Activated naive CD4-positive, alpha-beta T cell treated with anti-CD3 and anti-CD28 coated beads, Interleukin-2, amount 10 ng/mL, durations not matched to agents 7 days and 5 days (primary cell): Measurements from ENCODE around the gene TMEM222.

Experiments
- CTCF ChIA-PET: fragments of 350-600 bp; sonication (Branson Sonifier 250); formaldehyde crosslinking; loops from one replicate; lab custom pipeline; 2021; ENCODE audit warnings: antibody characterized with exemption; lab: Charles Lee
- DNase-seq: peaks from one replicate; pipeline ENCODE4 v3.0.0-alpha.2; 2020
- H3K27ac Mint-ChIP-seq: one replicate; pipeline ENCODE4 v1.8.0; 2021; ENCODE audit warnings: mild to moderate bottlenecking, moderate library complexity, mixed read lengths
- H3K27me3 Mint-ChIP-seq: one replicate; pipeline ENCODE4 v1.8.0; 2021; ENCODE audit warnings: mild to moderate bottlenecking, mixed read lengths
- H3K36me3 Mint-ChIP-seq: one replicate; pipeline ENCODE4 v1.8.0; 2021; ENCODE audit warnings: mixed read lengths
- H3K4me1 Mint-ChIP-seq: one replicate; pipeline ENCODE4 v1.8.0; 2021; ENCODE audit warnings: mixed read lengths
- H3K4me3 Mint-ChIP-seq: one replicate; pipeline ENCODE4 v1.8.0; 2021; ENCODE audit warnings: mild to moderate bottlenecking, moderate library complexity, mixed read lengths
- H3K9me3 Mint-ChIP-seq: one replicate; pipeline ENCODE4 v1.8.0; 2021; ENCODE audit warnings: mixed read lengths

TMEM222 gene

GRCh38 chr1:27349784-27350662 lies 28.1 kb downstream of the TMEM222 start:
- Mint-ChIP-seq H3K27ac (no peak overlapping the region), H3K36me3 (peaks cover 27% of the 10 kb centered on the region), H3K4me3 (no peak overlapping the region), H3K4me1 (peaks cover 22% of the 10 kb centered on the region), H3K27me3 (no peaks in the 10 kb centered on the region), H3K9me3 (no peaks in the 10 kb centered on the region)
- CTCF ChIA-PET: interaction anchor here (0.9 to 1.7 kb wide), 3 partner anchors 16 to 27 kb away, joined by 3 read pairs; partner anchors contain the start of gene MAP3K6
- no peak for DNase-seq

- no peak overlapping the region for H3K27ac Mint-ChIP-seq
- DNase-seq: no peak
- CTCF ChIA-PET: no interaction called here
- H3K4me3 Mint-ChIP-seq: no peak overlapping the region
- H3K4me1 Mint-ChIP-seq: peaks cover 22% of the 10 kb centered on the region
- H3K27me3 Mint-ChIP-seq: no peaks in the 10 kb centered on the region
- peaks cover 22% of the 10 kb centered on the region for H3K36me3 Mint-ChIP-seq
- H3K9me3 Mint-ChIP-seq: no peaks in the 10 kb centered on the region
Observed at GRCh38 chr1:27350663-27351540, 28.9 kb downstream of the TMEM222 start.

- no peak overlapping the region for H3K27ac Mint-ChIP-seq
- H3K27me3 Mint-ChIP-seq: no peaks in the 10 kb centered on the region
- no peak overlapping the region for H3K4me3 Mint-ChIP-seq
- CTCF ChIA-PET: no interaction called here
- peaks cover 17% of the 10 kb centered on the region for H3K36me3 Mint-ChIP-seq
- no peak for DNase-seq
- peaks cover 24% of the 10 kb centered on the region for H3K4me1 Mint-ChIP-seq
- H3K9me3 Mint-ChIP-seq: no peaks in the 10 kb centered on the region
Observed at GRCh38 chr1:27351541-27352107, 29.7 kb downstream of the TMEM222 start.

GRCh38 chr1:27353166-27353565 lies 31.2 kb downstream of the TMEM222 start:
- Mint-ChIP-seq H3K27ac (no peak overlapping the region), H3K27me3 (peaks cover 10% of the 10 kb centered on the region), H3K36me3 (peaks cover 10% of the 10 kb centered on the region), H3K9me3 (no peaks in the 10 kb centered on the region), H3K4me3 (no peak overlapping the region), H3K4me1 (peaks cover 31% of the 10 kb centered on the region)
- DNase-seq: no peak
- CTCF ChIA-PET: interaction anchor here (0.8 to 8.0 kb wide), 3 partner anchors 16 to 51 kb away, joined by 3 to 96 read pairs (median 6); partner anchors contain the start of gene MAP3K6

GRCh38 chr1:27353629-27354028 lies 31.7 kb downstream of the TMEM222 start:
- no peak overlapping the region for H3K27ac Mint-ChIP-seq
- H3K27me3 Mint-ChIP-seq: peaks cover 15% of the 10 kb centered on the region
- no peak overlapping the region for H3K4me3 Mint-ChIP-seq
- H3K9me3 Mint-ChIP-seq: no peaks in the 10 kb centered on the region
- CTCF ChIA-PET: interaction anchor here (0.8 to 8.0 kb wide), 4 partner anchors 15 to 42 kb away, joined by 3 to 96 read pairs (median 26); partner anchors contain the start of gene MAP3K6
- DNase-seq: no peak
- peaks cover 10% of the 10 kb centered on the region for H3K36me3 Mint-ChIP-seq
- peaks cover 31% of the 10 kb centered on the region for H3K4me1 Mint-ChIP-seq

- Mint-ChIP-seq H3K4me1 (peaks cover 39% of the 10 kb centered on the region), H3K27ac (peak overlapping the region; percentile 72), H3K4me3 (peak overlapping the region; percentile 67), H3K27me3 (peaks cover 31% of the 10 kb centered on the region), H3K36me3 (peaks cover 5% of the 10 kb centered on the region), H3K9me3 (no peaks in the 10 kb centered on the region)
- DNase-seq: no peak
- CTCF ChIA-PET: interaction anchor here (1.5 to 8.0 kb wide), 7 partner anchors 10 to 55 kb away, joined by 4 to 96 read pairs (median 25); partner anchors contain the start of gene MAP3K6
Observed at GRCh38 chr1:27355683-27356082, 33.7 kb downstream of the TMEM222 start.

- no peak for DNase-seq
- Mint-ChIP-seq H3K9me3 (no peaks in the 10 kb centered on the region), H3K4me3 (peak overlapping the region; percentile 67), H3K36me3 (peaks cover 5% of the 10 kb centered on the region), H3K4me1 (peaks cover 40% of the 10 kb centered on the region), H3K27me3 (peaks cover 36% of the 10 kb centered on the region), H3K27ac (peak overlapping the region; percentile 72)
- CTCF ChIA-PET: interaction anchor here (1.5 to 8.0 kb wide), 7 partner anchors 10 to 55 kb away, joined by 4 to 96 read pairs (median 25); partner anchors contain the start of gene MAP3K6
Observed at GRCh38 chr1:27356277-27356618, 34.3 kb downstream of the TMEM222 start.

GRCh38 chr1:27356619-27357280 lies 34.8 kb downstream of the TMEM222 start:
- peaks cover 39% of the 10 kb centered on the region for H3K27me3 Mint-ChIP-seq
- DNase-seq: peak; percentile 35
- H3K27ac Mint-ChIP-seq: peak overlapping the region; percentile 88
- H3K4me3 Mint-ChIP-seq: peak overlapping the region; percentile 67
- peaks cover 4% of the 10 kb centered on the region for H3K36me3 Mint-ChIP-seq
- no peaks in the 10 kb centered on the region for H3K9me3 Mint-ChIP-seq
- CTCF ChIA-PET: interaction anchor here (0.7 to 8.0 kb wide), 24 partner anchors 8 to 251 kb away, joined by 3 to 96 read pairs (median 5); partner anchors contain the start of genes CD164L2, GPR3, MAP3K6 and SYTL1
- peaks cover 41% of the 10 kb centered on the region for H3K4me1 Mint-ChIP-seq

GRCh38 chr1:27357281-27358037 lies 35.5 kb downstream of the TMEM222 start:
- H3K9me3 Mint-ChIP-seq: no peaks in the 10 kb centered on the region
- H3K4me1 Mint-ChIP-seq: peaks cover 41% of the 10 kb centered on the region
- DNase-seq: peak; percentile 87
- peak overlapping the region; percentile 67 for H3K4me3 Mint-ChIP-seq
- peak overlapping the region; percentile 88 for H3K27ac Mint-ChIP-seq
- CTCF ChIA-PET: interaction anchor here (0.7 to 8.0 kb wide), 23 partner anchors 9 to 250 kb away, joined by 3 to 96 read pairs (median 6); partner anchors contain the start of genes CD164L2, GPR3, MAP3K6 and SYTL1
- H3K36me3 Mint-ChIP-seq: peaks cover 4% of the 10 kb centered on the region
- H3K27me3 Mint-ChIP-seq: peaks cover 39% of the 10 kb centered on the region

GRCh38 chr1:27358038-27358927 lies 36.3 kb downstream of the TMEM222 start:
- no peak overlapping the region for H3K4me3 Mint-ChIP-seq
- peaks cover 41% of the 10 kb centered on the region for H3K4me1 Mint-ChIP-seq
- H3K9me3 Mint-ChIP-seq: no peaks in the 10 kb centered on the region
- CTCF ChIA-PET: interaction anchor here (0.9 to 8.0 kb wide), 16 partner anchors 11 to 249 kb away, joined by 3 to 96 read pairs (median 10); partner anchors contain the start of genes GPR3, MAP3K6 and SYTL1
- no peak overlapping the region for H3K27ac Mint-ChIP-seq
- H3K27me3 Mint-ChIP-seq: peaks cover 39% of the 10 kb centered on the region
- DNase-seq: no peak
- H3K36me3 Mint-ChIP-seq: peaks cover 4% of the 10 kb centered on the region

GRCh38 chr1:27358928-27359313 lies 37.0 kb downstream of the TMEM222 start:
- H3K4me1 Mint-ChIP-seq: peaks cover 41% of the 10 kb centered on the region
- H3K9me3 Mint-ChIP-seq: no peaks in the 10 kb centered on the region
- CTCF ChIA-PET: interaction anchor here (0.9 to 8.0 kb wide), 6 partner anchors 10 to 42 kb away, joined by 3 to 96 read pairs (median 19); partner anchors contain the start of genes GPR3 and MAP3K6
- H3K27me3 Mint-ChIP-seq: peaks cover 39% of the 10 kb centered on the region
- H3K36me3 Mint-ChIP-seq: peaks cover 2% of the 10 kb centered on the region
- H3K27ac Mint-ChIP-seq: no peak overlapping the region
- no peak overlapping the region for H3K4me3 Mint-ChIP-seq
- no peak for DNase-seq

- CTCF ChIA-PET: interaction anchor here (0.9 to 8.0 kb wide), 4 partner anchors 9 to 35 kb away, joined by 4 to 96 read pairs (median 26); partner anchors contain the start of gene MAP3K6
- Mint-ChIP-seq H3K4me3 (peak overlapping the region; percentile 13), H3K27me3 (peaks cover 39% of the 10 kb centered on the region), H3K9me3 (no peaks in the 10 kb centered on the region), H3K36me3 (no peaks in the 10 kb centered on the region), H3K27ac (no peak overlapping the region), H3K4me1 (peaks cover 48% of the 10 kb centered on the region)
- no peak for DNase-seq
Observed at GRCh38 chr1:27359822-27360158, 37.8 kb downstream of the TMEM222 start.
